ENCODE results near the gene RRAGD.

Gene RRAGD

DNA sequence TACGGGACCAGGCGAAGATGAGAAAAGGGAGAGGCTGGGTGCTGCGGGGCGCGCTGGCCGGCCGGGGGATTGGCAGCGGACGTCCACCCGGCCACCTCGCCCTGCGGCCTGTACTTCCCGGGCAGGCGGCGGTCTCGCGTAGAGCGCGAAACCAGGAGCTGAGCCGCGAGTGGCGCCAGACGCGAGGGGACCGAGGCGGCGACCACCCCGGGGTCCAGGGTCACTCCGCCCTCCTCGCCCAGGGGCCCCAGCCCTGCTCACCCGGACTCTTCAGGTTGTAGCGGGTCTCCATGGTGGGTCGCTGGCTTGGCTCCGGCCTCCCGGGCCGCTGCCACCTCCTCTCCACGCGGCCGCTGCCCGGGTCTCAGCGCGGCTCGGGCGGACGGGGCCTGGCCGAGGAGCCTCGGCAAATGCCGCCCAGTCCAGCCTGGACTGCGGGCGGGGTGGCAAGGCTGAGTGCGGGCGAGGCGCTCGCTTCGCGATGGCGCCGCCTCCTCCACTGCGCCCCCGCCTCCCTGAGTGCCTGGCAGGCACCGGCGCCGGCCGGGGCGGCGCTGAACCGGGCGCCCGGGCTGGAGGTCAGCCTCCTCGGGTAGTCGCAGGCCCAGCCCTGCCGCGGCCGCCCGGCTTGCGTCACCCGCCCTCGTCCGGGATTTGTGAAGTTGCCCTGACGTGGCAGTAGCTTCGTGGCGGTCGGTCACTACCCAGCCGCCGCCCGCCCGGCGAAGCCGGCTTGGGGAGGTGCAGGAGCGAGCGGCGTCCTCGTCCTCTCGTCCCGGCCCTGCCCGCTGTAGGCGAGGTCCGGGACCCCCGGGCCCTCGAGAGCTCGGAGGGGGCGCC lies 59.6 kb downstream of the RRAGD start, which contains the start of gene UBE2J1 (continued):
- TF ChIP-seq, protein P1, sequence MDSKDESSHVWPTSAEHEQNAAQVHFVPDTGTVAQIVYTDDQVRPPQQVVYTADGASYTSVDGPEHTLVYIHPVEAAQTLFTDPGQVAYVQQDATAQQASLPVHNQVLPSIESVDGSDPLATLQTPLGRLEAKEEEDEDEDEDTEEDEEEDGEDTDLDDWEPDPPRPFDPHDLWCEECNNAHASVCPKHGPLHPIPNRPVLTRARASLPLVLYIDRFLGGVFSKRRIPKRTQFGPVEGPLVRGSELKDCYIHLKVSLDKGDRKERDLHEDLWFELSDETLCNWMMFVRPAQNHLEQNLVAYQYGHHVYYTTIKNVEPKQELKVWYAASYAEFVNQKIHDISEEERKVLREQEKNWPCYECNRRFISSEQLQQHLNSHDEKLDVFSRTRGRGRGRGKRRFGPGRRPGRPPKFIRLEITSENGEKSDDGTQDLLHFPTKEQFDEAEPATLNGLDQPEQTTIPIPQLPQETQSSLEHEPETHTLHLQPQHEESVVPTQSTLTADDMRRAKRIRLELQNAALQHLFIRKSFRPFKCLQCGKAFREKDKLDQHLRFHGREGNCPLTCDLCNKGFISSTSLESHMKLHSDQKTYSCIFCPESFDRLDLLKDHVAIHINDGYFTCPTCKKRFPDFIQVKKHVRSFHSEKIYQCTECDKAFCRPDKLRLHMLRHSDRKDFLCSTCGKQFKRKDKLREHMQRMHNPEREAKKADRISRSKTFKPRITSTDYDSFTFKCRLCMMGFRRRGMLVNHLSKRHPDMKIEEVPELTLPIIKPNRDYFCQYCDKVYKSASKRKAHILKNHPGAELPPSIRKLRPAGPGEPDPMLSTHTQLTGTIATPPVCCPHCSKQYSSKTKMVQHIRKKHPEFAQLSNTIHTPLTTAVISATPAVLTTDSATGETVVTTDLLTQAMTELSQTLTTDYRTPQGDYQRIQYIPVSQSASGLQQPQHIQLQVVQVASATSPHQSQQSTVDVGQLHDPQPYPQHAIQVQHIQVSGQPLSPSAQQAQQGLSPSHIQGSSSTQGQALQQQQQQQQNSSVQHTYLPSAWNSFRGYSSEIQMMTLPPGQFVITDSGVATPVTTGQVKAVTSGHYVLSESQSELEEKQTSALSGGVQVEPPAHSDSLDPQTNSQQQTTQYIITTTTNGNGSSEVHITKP (tag by site-specific recombination; IDR thresholded peaks at IDR 0.05): 0 out of 2 replicates have a peak, but pooled peaks have one; percentile 51
- TF ChIP-seq ZNF549 (tag by site-specific recombination; IDR thresholded peaks at IDR 0.05) (no peak), ZNF174 (tag by site-specific recombination; IDR thresholded peaks at IDR 0.05) (no peak), ZNF366 (tag by site-specific recombination; conservative IDR thresholded peaks at IDR 0.05) (no peak), ZNF777 (tag by site-specific recombination; IDR thresholded peaks at IDR 0.05; ENCODE audit: borderline replicate concordance) (peak; percentile 33; the same call in 1 of the 2 replicates), ZNF311 (tag by site-specific recombination; IDR thresholded peaks at IDR 0.05; ENCODE audit: borderline replicate concordance) (no peak), ZNF830 (tag by site-specific recombination; IDR thresholded peaks at IDR 0.05; ENCODE audit: low read depth) (no peak), ZNF16 (tag by site-specific recombination; IDR thresholded peaks at IDR 0.05; ENCODE audit: low read depth) (no peak), ZEB2 (tag by site-specific recombination; IDR thresholded peaks at IDR 0.05) (no peak; the same call in 1 of the 2 replicates), TCF7L2 (IDR thresholded peaks at IDR 0.05; ENCODE audit: borderline replicate concordance, low read depth, low read length) (no peak), ZNF121 (tag by site-specific recombination; IDR thresholded peaks at IDR 0.05) (peak; percentile 47; the same call in 1 of the 2 replicates), ZNF157 (tag by site-specific recombination; IDR thresholded peaks at IDR 0.05) (no peak), MZF1 (tag by site-specific recombination; IDR thresholded peaks at IDR 0.05; ENCODE audit: borderline replicate concordance) (no peak; the same call in 1 of the 2 replicates), GLI4 (tag by site-specific recombination; IDR thresholded peaks at IDR 0.05) (peak; percentile 83; the same call in 1 of the 2 replicates), ZNF555 (tag by site-specific recombination; conservative IDR thresholded peaks at IDR 0.05) (no peak), ZNF768 (tag by site-specific recombination; IDR thresholded peaks at IDR 0.05) (0 out of 2 replicates have a peak, but pooled peaks have one; percentile 14), ZNF670 (tag by site-specific recombination; IDR thresholded peaks at IDR 0.05; ENCODE audit: low read depth) (no peak), ZFHX2 (tag by site-specific recombination; conservative IDR thresholded peaks at IDR 0.05) (no peak; the same call in 1 of the 2 replicates), YY1 (tag by site-specific recombination; IDR thresholded peaks at IDR 0.05) (peak; percentile 61; the same call in 1 of the 2 replicates), ZNF248 (tag by site-specific recombination; IDR thresholded peaks at IDR 0.05) (no peak), IKZF3 (tag by site-specific recombination; IDR thresholded peaks at IDR 0.05) (no peak)
- TF ChIP-seq, protein P2, sequence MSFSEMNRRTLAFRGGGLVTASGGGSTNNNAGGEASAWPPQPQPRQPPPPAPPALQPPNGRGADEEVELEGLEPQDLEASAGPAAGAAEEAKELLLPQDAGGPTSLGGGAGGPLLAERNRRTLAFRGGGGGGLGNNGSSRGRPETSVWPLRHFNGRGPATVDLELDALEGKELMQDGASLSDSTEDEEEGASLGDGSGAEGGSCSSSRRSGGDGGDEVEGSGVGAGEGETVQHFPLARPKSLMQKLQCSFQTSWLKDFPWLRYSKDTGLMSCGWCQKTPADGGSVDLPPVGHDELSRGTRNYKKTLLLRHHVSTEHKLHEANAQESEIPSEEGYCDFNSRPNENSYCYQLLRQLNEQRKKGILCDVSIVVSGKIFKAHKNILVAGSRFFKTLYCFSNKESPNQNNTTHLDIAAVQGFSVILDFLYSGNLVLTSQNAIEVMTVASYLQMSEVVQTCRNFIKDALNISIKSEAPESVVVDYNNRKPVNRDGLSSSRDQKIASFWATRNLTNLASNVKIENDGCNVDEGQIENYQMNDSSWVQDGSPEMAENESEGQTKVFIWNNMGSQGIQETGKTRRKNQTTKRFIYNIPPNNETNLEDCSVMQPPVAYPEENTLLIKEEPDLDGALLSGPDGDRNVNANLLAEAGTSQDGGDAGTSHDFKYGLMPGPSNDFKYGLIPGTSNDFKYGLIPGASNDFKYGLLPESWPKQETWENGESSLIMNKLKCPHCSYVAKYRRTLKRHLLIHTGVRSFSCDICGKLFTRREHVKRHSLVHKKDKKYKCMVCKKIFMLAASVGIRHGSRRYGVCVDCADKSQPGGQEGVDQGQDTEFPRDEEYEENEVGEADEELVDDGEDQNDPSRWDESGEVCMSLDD (tag by site-specific recombination; IDR thresholded peaks at IDR 0.05): no peak
- TF ChIP-seq, protein P3, sequence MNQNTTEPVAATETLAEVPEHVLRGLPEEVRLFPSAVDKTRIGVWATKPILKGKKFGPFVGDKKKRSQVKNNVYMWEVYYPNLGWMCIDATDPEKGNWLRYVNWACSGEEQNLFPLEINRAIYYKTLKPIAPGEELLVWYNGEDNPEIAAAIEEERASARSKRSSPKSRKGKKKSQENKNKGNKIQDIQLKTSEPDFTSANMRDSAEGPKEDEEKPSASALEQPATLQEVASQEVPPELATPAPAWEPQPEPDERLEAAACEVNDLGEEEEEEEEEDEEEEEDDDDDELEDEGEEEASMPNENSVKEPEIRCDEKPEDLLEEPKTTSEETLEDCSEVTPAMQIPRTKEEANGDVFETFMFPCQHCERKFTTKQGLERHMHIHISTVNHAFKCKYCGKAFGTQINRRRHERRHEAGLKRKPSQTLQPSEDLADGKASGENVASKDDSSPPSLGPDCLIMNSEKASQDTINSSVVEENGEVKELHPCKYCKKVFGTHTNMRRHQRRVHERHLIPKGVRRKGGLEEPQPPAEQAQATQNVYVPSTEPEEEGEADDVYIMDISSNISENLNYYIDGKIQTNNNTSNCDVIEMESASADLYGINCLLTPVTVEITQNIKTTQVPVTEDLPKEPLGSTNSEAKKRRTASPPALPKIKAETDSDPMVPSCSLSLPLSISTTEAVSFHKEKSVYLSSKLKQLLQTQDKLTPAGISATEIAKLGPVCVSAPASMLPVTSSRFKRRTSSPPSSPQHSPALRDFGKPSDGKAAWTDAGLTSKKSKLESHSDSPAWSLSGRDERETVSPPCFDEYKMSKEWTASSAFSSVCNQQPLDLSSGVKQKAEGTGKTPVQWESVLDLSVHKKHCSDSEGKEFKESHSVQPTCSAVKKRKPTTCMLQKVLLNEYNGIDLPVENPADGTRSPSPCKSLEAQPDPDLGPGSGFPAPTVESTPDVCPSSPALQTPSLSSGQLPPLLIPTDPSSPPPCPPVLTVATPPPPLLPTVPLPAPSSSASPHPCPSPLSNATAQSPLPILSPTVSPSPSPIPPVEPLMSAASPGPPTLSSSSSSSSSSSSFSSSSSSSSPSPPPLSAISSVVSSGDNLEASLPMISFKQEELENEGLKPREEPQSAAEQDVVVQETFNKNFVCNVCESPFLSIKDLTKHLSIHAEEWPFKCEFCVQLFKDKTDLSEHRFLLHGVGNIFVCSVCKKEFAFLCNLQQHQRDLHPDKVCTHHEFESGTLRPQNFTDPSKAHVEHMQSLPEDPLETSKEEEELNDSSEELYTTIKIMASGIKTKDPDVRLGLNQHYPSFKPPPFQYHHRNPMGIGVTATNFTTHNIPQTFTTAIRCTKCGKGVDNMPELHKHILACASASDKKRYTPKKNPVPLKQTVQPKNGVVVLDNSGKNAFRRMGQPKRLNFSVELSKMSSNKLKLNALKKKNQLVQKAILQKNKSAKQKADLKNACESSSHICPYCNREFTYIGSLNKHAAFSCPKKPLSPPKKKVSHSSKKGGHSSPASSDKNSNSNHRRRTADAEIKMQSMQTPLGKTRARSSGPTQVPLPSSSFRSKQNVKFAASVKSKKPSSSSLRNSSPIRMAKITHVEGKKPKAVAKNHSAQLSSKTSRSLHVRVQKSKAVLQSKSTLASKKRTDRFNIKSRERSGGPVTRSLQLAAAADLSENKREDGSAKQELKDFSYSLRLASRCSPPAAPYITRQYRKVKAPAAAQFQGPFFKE (tag by site-specific recombination; IDR thresholded peaks at IDR 0.05; ENCODE audit: borderline replicate concordance): peak; percentile 52; the same call in 1 of the 2 replicates
- TF ChIP-seq, protein P4, sequence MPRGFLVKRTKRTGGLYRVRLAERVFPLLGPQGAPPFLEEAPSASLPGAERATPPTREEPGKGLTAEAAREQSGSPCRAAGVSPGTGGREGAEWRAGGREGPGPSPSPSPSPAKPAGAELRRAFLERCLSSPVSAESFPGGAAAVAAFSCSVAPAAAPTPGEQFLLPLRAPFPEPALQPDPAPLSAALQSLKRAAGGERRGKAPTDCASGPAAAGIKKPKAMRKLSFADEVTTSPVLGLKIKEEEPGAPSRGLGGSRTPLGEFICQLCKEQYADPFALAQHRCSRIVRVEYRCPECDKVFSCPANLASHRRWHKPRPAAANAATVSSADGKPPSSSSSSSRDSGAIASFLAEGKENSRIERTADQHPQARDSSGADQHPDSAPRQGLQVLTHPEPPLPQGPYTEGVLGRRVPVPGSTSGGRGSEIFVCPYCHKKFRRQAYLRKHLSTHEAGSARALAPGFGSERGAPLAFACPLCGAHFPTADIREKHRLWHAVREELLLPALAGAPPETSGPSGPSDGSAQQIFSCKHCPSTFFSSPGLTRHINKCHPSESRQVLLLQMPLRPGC (tag by site-specific recombination; IDR thresholded peaks at IDR 0.05): peak; percentile 21; the same call in 1 of the 2 replicates
